Astrocyte (in vitro differentiated cells and primary cell): ENCODE data around the gene NR2C2AP. TPM values are rescaled to one million over a fixed set of nuclear protein-coding genes. Genes with fewer than 3 reads are reported as not detected.

Source experiments
- DNase-seq: peaks from one replicate; pipeline ENCODE4 v3.0.0-alpha.2; 2010; ENCODE audit warnings: low read depth
- FAIRE-seq: peaks from 2 replicates; lab custom pipeline; 2011; peaks lifted over from hg19 to GRCh38; lab: Jason Lieb, UNC
- H2AFZ ChIP-seq: 2 replicates; pipeline ENCODE4 v1.6.0; 2012; ENCODE audit warnings: low read depth, low read length, inconsistent platforms
- H3K27ac ChIP-seq: 2 replicates; pipeline ENCODE4 v1.5.1; 2011; ENCODE audit warnings: low read depth, low read length, inconsistent platforms
- H3K27me3 ChIP-seq: 2 replicates; pipeline ENCODE4 v1.6.0; 2011; ENCODE audit warnings: low read length, inconsistent platforms; ENCODE audit not compliant: insufficient read depth
- H3K36me3 ChIP-seq: 2 replicates; pipeline ENCODE4 v1.5.1; 2011; ENCODE audit warnings: low read length, inconsistent platforms; ENCODE audit not compliant: insufficient read depth
- H3K4me1 ChIP-seq: 2 replicates; pipeline ENCODE4 v1.5.1; 2011; ENCODE audit warnings: low read length, inconsistent platforms; ENCODE audit not compliant: insufficient read depth
- H3K4me2 ChIP-seq: 2 replicates; pipeline ENCODE4 v1.6.0; 2012; ENCODE audit warnings: low read length, inconsistent platforms
- H3K4me3 ChIP-seq: 2 replicates; pipeline ENCODE4 v1.5.1; 2011; ENCODE audit warnings: low read depth, mild to moderate bottlenecking, low read length, inconsistent platforms; ENCODE audit not compliant: insufficient read depth
- H3K79me2 ChIP-seq: 2 replicates; pipeline ENCODE4 v1.6.0; 2012; ENCODE audit warnings: mild to moderate bottlenecking, low read length, inconsistent platforms; ENCODE audit not compliant: insufficient read depth
- H3K9ac ChIP-seq: 2 replicates; pipeline ENCODE4 v1.6.0; 2012; ENCODE audit warnings: mild to moderate bottlenecking, low read length, inconsistent platforms
- H3K9me3 ChIP-seq: 2 replicates; pipeline ENCODE4 v1.5.1; 2012; ENCODE audit warnings: low read depth, mild to moderate bottlenecking, low read length, inconsistent platforms; ENCODE audit not compliant: insufficient read depth
- H4K20me1 ChIP-seq: 2 replicates; pipeline ENCODE4 v1.6.0; 2012; ENCODE audit warnings: low read length, inconsistent platforms; ENCODE audit not compliant: insufficient read depth
- H3K27ac Mint-ChIP-seq: one replicate; pipeline ENCODE4 v1.8.0; 2021; ENCODE audit warnings: mild to moderate bottlenecking, mixed read lengths; ENCODE audit not compliant: unreplicated experiment
- H3K27me3 Mint-ChIP-seq: one replicate; pipeline ENCODE4 v1.8.0; 2021; ENCODE audit warnings: low read depth, mixed read lengths; ENCODE audit not compliant: unreplicated experiment
- H3K36me3 Mint-ChIP-seq: one replicate; pipeline ENCODE4 v1.8.0; 2021; ENCODE audit warnings: low read depth, mixed read lengths; ENCODE audit not compliant: unreplicated experiment
- H3K4me1 Mint-ChIP-seq: one replicate; pipeline ENCODE4 v1.8.0; 2021; ENCODE audit warnings: low read depth, mixed read lengths; ENCODE audit not compliant: unreplicated experiment
- H3K4me3 Mint-ChIP-seq: one replicate; pipeline ENCODE4 v1.8.0; 2021; ENCODE audit warnings: mild to moderate bottlenecking, moderate library complexity, mixed read lengths; ENCODE audit not compliant: unreplicated experiment
- H3K9me3 Mint-ChIP-seq: one replicate; pipeline ENCODE4 v1.8.0; 2021; ENCODE audit warnings: mild to moderate bottlenecking, mixed read lengths; ENCODE audit not compliant: unreplicated experiment
- EZH2 ChIP-seq: IDR thresholded peaks from 2 replicates; pipeline ENCODE4 v1.6.1; 2012; ENCODE audit warnings: mild to moderate bottlenecking, low read length, inconsistent platforms; ENCODE audit not compliant: insufficient read depth
- total RNA-seq: library from RNA; stranded (reverse); gene quantifications from 2 replicates; pipeline ENCODE4 v1.2.1, GENCODE V29; 2021
- TF ChIP-seq, protein P1 (sequence below): IDR thresholded peaks from 2 replicates; pipeline ENCODE4 v1.5.1; 2011; ENCODE audit warnings: low read depth, mild to moderate bottlenecking, inconsistent platforms, low read length, moderate library complexity; ENCODE audit not compliant: insufficient read depth

Gene NR2C2AP
- total RNA-seq, 1 donor from 2014 or later, result 5.1 TPM

DNA sequence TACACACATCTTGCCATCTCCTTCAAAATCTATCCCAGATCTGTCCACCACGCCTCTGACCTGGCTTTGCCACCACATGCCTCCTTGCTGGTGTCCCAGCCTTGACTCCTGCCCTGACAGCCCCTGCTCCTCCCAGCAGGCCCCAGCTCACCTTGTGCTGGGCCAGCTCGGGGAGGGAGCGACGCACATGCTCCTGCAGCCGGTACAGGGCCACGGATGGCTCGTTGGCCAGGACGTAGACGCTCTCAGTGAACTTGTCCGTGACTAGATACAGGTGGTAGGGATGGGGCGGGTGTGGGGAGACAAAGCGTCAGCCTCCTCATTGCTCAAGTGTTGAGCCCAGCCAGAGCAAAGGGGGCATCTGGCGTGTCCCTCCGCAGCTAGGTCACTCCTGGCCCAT lies 16.5 kb downstream of the NR2C2AP start:
- FAIRE-seq (no peak), DNase-seq (no peak)
- no peaks in the 10 kb centered on the region for H3K27me3 Mint-ChIP-seq
- Histone ChIP-seq H3K4me1 (peaks cover 3% of the 10 kb centered on the region), H2AFZ (no peak overlapping the region), H3K27me3 (no peaks in the 10 kb centered on the region), H4K20me1 (peaks cover 25% of the 10 kb centered on the region), H3K9ac (no peak overlapping the region), H3K4me3 (no peak overlapping the region), H3K79me2 (peaks cover 32% of the 10 kb centered on the region), H3K36me3 (no peaks in the 10 kb centered on the region), H3K4me2 (no peak overlapping the region), H3K9me3 (no peaks in the 10 kb centered on the region), H3K27ac (no peak overlapping the region)
- no peaks in the 10 kb centered on the region for H3K9me3 Mint-ChIP-seq
- peaks cover 3% of the 10 kb centered on the region for H3K4me1 Mint-ChIP-seq
- TF ChIP-seq, protein P1, sequence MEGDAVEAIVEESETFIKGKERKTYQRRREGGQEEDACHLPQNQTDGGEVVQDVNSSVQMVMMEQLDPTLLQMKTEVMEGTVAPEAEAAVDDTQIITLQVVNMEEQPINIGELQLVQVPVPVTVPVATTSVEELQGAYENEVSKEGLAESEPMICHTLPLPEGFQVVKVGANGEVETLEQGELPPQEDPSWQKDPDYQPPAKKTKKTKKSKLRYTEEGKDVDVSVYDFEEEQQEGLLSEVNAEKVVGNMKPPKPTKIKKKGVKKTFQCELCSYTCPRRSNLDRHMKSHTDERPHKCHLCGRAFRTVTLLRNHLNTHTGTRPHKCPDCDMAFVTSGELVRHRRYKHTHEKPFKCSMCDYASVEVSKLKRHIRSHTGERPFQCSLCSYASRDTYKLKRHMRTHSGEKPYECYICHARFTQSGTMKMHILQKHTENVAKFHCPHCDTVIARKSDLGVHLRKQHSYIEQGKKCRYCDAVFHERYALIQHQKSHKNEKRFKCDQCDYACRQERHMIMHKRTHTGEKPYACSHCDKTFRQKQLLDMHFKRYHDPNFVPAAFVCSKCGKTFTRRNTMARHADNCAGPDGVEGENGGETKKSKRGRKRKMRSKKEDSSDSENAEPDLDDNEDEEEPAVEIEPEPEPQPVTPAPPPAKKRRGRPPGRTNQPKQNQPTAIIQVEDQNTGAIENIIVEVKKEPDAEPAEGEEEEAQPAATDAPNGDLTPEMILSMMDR, result no peak
- no peak for TF ChIP-seq EZH2
- H3K36me3 Mint-ChIP-seq, result peaks cover 12% of the 10 kb centered on the region
- no peak overlapping the region for H3K4me3 Mint-ChIP-seq
- no peak overlapping the region for H3K27ac Mint-ChIP-seq

GRCh38 chr19:19185853-19186740 lies 17.1 kb downstream of the NR2C2AP start:
- H3K4me1 ChIP-seq, result peaks cover 3% of the 10 kb centered on the region
- H3K27ac ChIP-seq, result no peak overlapping the region
- Mint-ChIP-seq H3K27me3 (no peaks in the 10 kb centered on the region), H3K36me3 (peaks cover 12% of the 10 kb centered on the region), H3K9me3 (no peaks in the 10 kb centered on the region), H3K27ac (no peak overlapping the region), H3K4me1 (peaks cover 2% of the 10 kb centered on the region), H3K4me3 (no peak overlapping the region)
- H3K79me2 ChIP-seq, result peaks cover 26% of the 10 kb centered on the region
- H3K9ac ChIP-seq, result no peak overlapping the region
- H3K4me3 ChIP-seq, result no peak overlapping the region
- TF ChIP-seq, protein P1, result peak; percentile 26
- no peak for TF ChIP-seq EZH2
- no peak for FAIRE-seq
- H3K4me2 ChIP-seq, result no peak overlapping the region
- no peaks in the 10 kb centered on the region for H3K27me3 ChIP-seq
- H4K20me1 ChIP-seq, result peaks cover 25% of the 10 kb centered on the region
- peaks cover 4% of the 10 kb centered on the region for H3K36me3 ChIP-seq
- no peak overlapping the region for H2AFZ ChIP-seq
- H3K9me3 ChIP-seq, result no peaks in the 10 kb centered on the region
- DNase-seq, result peak; percentile 13

DNA sequence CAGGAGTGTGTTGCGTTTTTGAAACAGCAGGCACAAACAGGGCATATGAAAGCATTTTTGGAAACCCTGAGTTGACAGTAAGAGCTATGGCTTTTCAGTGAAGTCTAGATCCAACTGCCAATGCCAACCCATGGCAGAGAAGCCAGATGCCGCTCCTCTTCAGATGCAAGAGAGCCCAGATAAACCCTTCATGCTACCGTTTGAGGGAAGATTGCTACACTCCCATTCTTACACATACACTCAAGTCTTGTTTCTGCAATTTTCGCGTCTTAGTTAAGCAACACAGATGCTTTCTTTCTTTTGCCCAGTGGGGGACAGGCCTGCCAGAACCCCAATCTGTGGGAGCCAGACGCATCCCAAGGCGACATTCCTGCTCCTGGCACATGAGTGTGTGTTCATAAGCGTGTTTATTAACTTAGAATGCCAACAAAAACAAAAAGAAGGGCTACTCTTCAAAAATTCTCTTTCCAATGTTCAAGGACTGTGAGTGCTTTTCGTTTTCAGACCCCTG lies 21.7 kb downstream of the NR2C2AP start:
- DNase-seq (no peak), FAIRE-seq (no peak)
- Mint-ChIP-seq H3K9me3 (no peaks in the 10 kb centered on the region), H3K4me1 (no peaks in the 10 kb centered on the region), H3K36me3 (peaks cover 21% of the 10 kb centered on the region), H3K4me3 (no peak overlapping the region), H3K27ac (no peak overlapping the region), H3K27me3 (no peaks in the 10 kb centered on the region)
- Histone ChIP-seq H3K4me1 (no peaks in the 10 kb centered on the region), H4K20me1 (peaks cover 17% of the 10 kb centered on the region), H3K4me3 (no peak overlapping the region), H3K27ac (no peak overlapping the region), H3K27me3 (no peaks in the 10 kb centered on the region), H3K9ac (no peak overlapping the region), H3K4me2 (no peak overlapping the region), H3K79me2 (peaks cover 4% of the 10 kb centered on the region), H2AFZ (no peak overlapping the region), H3K36me3 (peaks cover 4% of the 10 kb centered on the region), H3K9me3 (peaks cover 4% of the 10 kb centered on the region)
- TF ChIP-seq EZH2, result no peak
- TF ChIP-seq, protein P1, result no peak
